ENCODE data around the gene ANO7. TPM values are rescaled to one million over a fixed set of nuclear protein-coding genes. Genes with fewer than 3 reads are reported as not detected.

The ANO7 gene
- total RNA-seq, 1 experiment from 2014 or later: 0.84 TPM

- Histone ChIP-seq H3K9me2 (ENCODE audit: insufficient read depth) (no peaks in the 10 kb centered on the region), H3K9ac (ENCODE audit: low read length) (no peak overlapping the region), H3K4me1 (ENCODE audit: control insufficient read depth in 1 of 2, insufficient read depth in 2 of 2, low read length in 2 of 2) (peaks cover 5 to 6% of the 10 kb centered on the region in 2 experiments; a peak in 2 of 4 replicates), H3K36me3 (ENCODE audit: control insufficient read depth in 1 of 2, insufficient read depth in 2 of 2, low read length in 2 of 2) (peaks cover 0 to 8% of the 10 kb centered on the region in 2 experiments; a peak in 2 of 4 replicates), H3K4me2 (ENCODE audit: low read length) (no peak overlapping the region), H4K20me1 (ENCODE audit: insufficient read depth) (no peaks in the 10 kb centered on the region), H2AFZ (ENCODE audit: low read depth, low read length, poor library complexity, severe bottlenecking) (no peak overlapping the region), H3K79me2 (ENCODE audit: insufficient read depth, low read length) (peaks cover 5% of the 10 kb centered on the region; the same call in 1 of the 2 replicates), H3K27me3 (ENCODE audit: insufficient read depth, low read length) (no peaks in the 10 kb centered on the region), H3K9me3 (ENCODE audit: control insufficient read depth in 1 of 2, insufficient read depth in 1 of 2, low read depth in 1 of 2, low read length in 2 of 2) (no peaks in the 10 kb centered on the region), H3K27ac (ENCODE audit: low read depth, low read length) (no peak overlapping the region), H3K4me3 (replicated peaks in 1 of 2; ENCODE audit: low read depth in 1 of 2, low read length in 2 of 2) (no peak overlapping the region)
- intact Hi-C loops (cut with micrococcal nuclease): no loop called here
- TF ChIP-seq ATF3 (IDR thresholded peaks at IDR 0.05) (no peak), MAX (IDR thresholded peaks at IDR 0.05) (no peak), ELF1 (IDR thresholded peaks at IDR 0.05; ENCODE audit: borderline replicate concordance, low read depth) (no peak), SIN3A (IDR thresholded peaks at IDR 0.05; ENCODE audit: low read depth) (no peak), SRF (IDR thresholded peaks at IDR 0.05; ENCODE audit: low read depth) (no peak), SP1 (IDR thresholded peaks at IDR 0.05; ENCODE audit: low read depth) (no peak), TCF7L2 (IDR thresholded peaks at IDR 0.05; ENCODE audit: borderline replicate concordance, extremely low read depth, insufficient read depth, insufficient read length) (no peak), POLR2AphosphoS5 (IDR thresholded peaks at IDR 0.05; ENCODE audit: low read depth, low read length) (no peak), CEBPB (IDR thresholded peaks at IDR 0.05; ENCODE audit: low read depth) (no peak), POLR2A (IDR thresholded peaks at IDR 0.05; ENCODE audit: borderline replicate concordance, extremely low read depth, insufficient read depth, insufficient read length) (no peak)
- BruUV-seq (replicated peaks): no TSS peak
- POLR2A ChIA-PET: no interaction called here
- ATAC-seq: no peak
- RAD21 ChIA-PET (ENCODE audit: low non-redundant PET in 1 of 2, low total read pairs in 2 of 2, uncharacterized antibody in 2 of 2, unreplicated experiment in 2 of 2): no interaction called here
- no peak for DNase-seq (ENCODE audit: low read depth, low spot score)
- CTCF ChIA-PET: no interaction called here
Observed at GRCh38 chr2:241155936-241156335, 32.5 kb upstream of the ANO7 start.

- Histone ChIP-seq H3K4me1 (ENCODE audit: control insufficient read depth in 1 of 2, insufficient read depth in 2 of 2, low read length in 2 of 2) (no peaks in the 10 kb centered on the region), H4K20me1 (ENCODE audit: insufficient read depth) (no peaks in the 10 kb centered on the region), H3K9ac (ENCODE audit: low read length) (no peak overlapping the region), H3K4me3 (replicated peaks in 1 of 2; ENCODE audit: low read depth in 1 of 2, low read length in 2 of 2) (no peak overlapping the region), H3K9me2 (ENCODE audit: insufficient read depth) (no peaks in the 10 kb centered on the region), H2AFZ (ENCODE audit: low read depth, low read length, poor library complexity, severe bottlenecking) (no peak overlapping the region), H3K27me3 (ENCODE audit: insufficient read depth, low read length) (no peaks in the 10 kb centered on the region), H3K79me2 (ENCODE audit: insufficient read depth, low read length) (0 out of 2 replicates have a peak, but pooled peaks cover 2% of the 10 kb centered on the region), H3K4me2 (ENCODE audit: low read length) (no peak overlapping the region), H3K36me3 (ENCODE audit: control insufficient read depth in 1 of 2, insufficient read depth in 2 of 2, low read length in 2 of 2) (peaks cover 0 to 8% of the 10 kb centered on the region in 2 experiments; a peak in 2 of 4 replicates), H3K9me3 (ENCODE audit: control insufficient read depth in 1 of 2, insufficient read depth in 1 of 2, low read depth in 1 of 2, low read length in 2 of 2) (no peaks in the 10 kb centered on the region), H3K27ac (ENCODE audit: low read depth, low read length) (no peak overlapping the region)
- DNase-seq (ENCODE audit: low read depth, low spot score): no peak
- ATAC-seq: no peak
- ChIA-PET POLR2A (no interaction called here), RAD21 (ENCODE audit: low non-redundant PET in 1 of 2, low total read pairs in 2 of 2, uncharacterized antibody in 2 of 2, unreplicated experiment in 2 of 2) (no interaction called here), CTCF (no interaction called here)
- no peak for TF ChIP-seq SP1 (IDR thresholded peaks at IDR 0.05; ENCODE audit: low read depth)
- TF ChIP-seq, protein P1, sequence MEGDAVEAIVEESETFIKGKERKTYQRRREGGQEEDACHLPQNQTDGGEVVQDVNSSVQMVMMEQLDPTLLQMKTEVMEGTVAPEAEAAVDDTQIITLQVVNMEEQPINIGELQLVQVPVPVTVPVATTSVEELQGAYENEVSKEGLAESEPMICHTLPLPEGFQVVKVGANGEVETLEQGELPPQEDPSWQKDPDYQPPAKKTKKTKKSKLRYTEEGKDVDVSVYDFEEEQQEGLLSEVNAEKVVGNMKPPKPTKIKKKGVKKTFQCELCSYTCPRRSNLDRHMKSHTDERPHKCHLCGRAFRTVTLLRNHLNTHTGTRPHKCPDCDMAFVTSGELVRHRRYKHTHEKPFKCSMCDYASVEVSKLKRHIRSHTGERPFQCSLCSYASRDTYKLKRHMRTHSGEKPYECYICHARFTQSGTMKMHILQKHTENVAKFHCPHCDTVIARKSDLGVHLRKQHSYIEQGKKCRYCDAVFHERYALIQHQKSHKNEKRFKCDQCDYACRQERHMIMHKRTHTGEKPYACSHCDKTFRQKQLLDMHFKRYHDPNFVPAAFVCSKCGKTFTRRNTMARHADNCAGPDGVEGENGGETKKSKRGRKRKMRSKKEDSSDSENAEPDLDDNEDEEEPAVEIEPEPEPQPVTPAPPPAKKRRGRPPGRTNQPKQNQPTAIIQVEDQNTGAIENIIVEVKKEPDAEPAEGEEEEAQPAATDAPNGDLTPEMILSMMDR (IDR thresholded peaks at IDR 0.05 in 2 of 3, conservative IDR thresholded peaks at IDR 0.05 in 1 of 3; ENCODE audit: borderline replicate concordance in 1 of 3, insufficient read depth in 1 of 3, low read depth in 2 of 3, low read length in 2 of 3): no peak
- TF ChIP-seq EZH2 (IDR thresholded peaks at IDR 0.05): no peak
- no peak for TF ChIP-seq ATF3 (IDR thresholded peaks at IDR 0.05)
- TF ChIP-seq POLR2A (IDR thresholded peaks at IDR 0.05; ENCODE audit: borderline replicate concordance, extremely low read depth, insufficient read depth, insufficient read length): no peak
- TF ChIP-seq YY1 (IDR thresholded peaks at IDR 0.05; ENCODE audit: extremely low read depth, insufficient replicate concordance, low read depth, low read length): no peak
- BruUV-seq (replicated peaks): no TSS peak
- intact Hi-C loops (cut with micrococcal nuclease): no loop called here
Observed at GRCh38 chr2:241156971-241157441, 31.5 kb upstream of the ANO7 start.
